ENCODE measurements around the gene CNIH3.

The CNIH3 gene

GRCh38 chr1:224594851-224595250 is 21.3 kb upstream of the CNIH3 start:
- TF ChIP-seq CTCF (conservative IDR thresholded peaks at IDR 0.05), result no peak
- TF ChIP-seq ZFX (IDR thresholded peaks at IDR 0.05), result no peak
- no peak overlapping the region for H3K27ac ChIP-seq

GRCh38 chr1:224605482-224606181 is 10.5 kb upstream of the CNIH3 start:
- no peak overlapping the region for H3K27ac ChIP-seq
- no peak for TF ChIP-seq CTCF (conservative IDR thresholded peaks at IDR 0.05)
- TF ChIP-seq ZFX (IDR thresholded peaks at IDR 0.05), result no peak

GRCh38 chr1:224607188-224608148 is 8.6 kb upstream of the CNIH3 start:
- no peak overlapping the region for H3K27ac ChIP-seq

GRCh38 chr1:224609333-224609732 is 6.8 kb upstream of the CNIH3 start:
- TF ChIP-seq CTCF (conservative IDR thresholded peaks at IDR 0.05) (no peak), ZFX (IDR thresholded peaks at IDR 0.05) (no peak)
- no peak overlapping the region for H3K27ac ChIP-seq

More at GRCh38 chr1:224607188-224608148, 8.6 kb upstream of the CNIH3 start:
- TF ChIP-seq ZFX (IDR thresholded peaks at IDR 0.05) (no peak), CTCF (conservative IDR thresholded peaks at IDR 0.05) (no peak)

GRCh38 chr1:224612246-224612645 is 3.9 kb upstream of the CNIH3 start:
- no peak overlapping the region for H3K27ac ChIP-seq
- TF ChIP-seq CTCF (conservative IDR thresholded peaks at IDR 0.05), result no peak
- no peak for TF ChIP-seq ZFX (IDR thresholded peaks at IDR 0.05)

DNA sequence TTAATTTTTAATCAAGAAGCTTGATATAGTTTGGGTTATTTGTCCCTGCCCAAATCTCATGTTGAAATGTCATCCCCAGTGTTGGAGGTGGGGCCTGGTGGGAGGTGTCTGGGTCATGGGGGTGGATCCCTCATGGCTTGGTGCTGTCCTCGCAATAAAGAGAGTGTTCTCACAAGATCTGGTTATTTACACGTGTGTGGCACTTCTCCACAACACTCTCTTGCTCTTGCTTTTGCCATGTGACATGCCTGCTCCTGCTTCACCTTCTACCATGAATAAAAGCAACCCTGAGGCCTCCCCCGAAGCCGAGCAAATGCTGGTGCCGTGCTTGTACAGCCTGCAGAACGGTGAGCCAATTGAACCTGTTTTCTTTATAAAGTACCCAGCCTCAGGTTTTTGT is 2.6 kb upstream of the CNIH3 start:
- H3K27ac ChIP-seq, result no peak overlapping the region
- TF ChIP-seq CTCF (conservative IDR thresholded peaks at IDR 0.05), result no peak
- no peak for TF ChIP-seq ZFX (IDR thresholded peaks at IDR 0.05)

Data from C4-2B (cell line).